Spleen (tissue), 7 donors: ENCODE measurements around the gene CHD9.

ENCODE experiments used
- POLR2A ChIP-seq, 3 donors: fragments of 450-650 bp; IDR thresholded peaks; one replicate each; pipeline ENCODE4 v1.5.1; 2017; ENCODE audit warnings: antibody characterized with exemption in 3 of 3, mild to moderate bottlenecking in 1 of 3
- TF ChIP-seq, protein P1 (sequence below), 11 experiments: fragments of 200-600 bp in 7 of 11; fragments of 450-650 bp in 4 of 11; sonication (generic) in 4 of 11; IDR thresholded peaks in 8 of 11; conservative IDR thresholded peaks in 3 of 11; 1 replicate in 7 of 11; 2 replicates in 4 of 11; pipeline versions ENCODE4 v1.4.0 to v1.8.0; 2016 to 2021; ENCODE audit warnings: antibody characterized with exemption in 11 of 11, inconsistent platforms in 4 of 11, mild to moderate bottlenecking in 1 of 11
- donor health status: DM: no; HTN: no; CAD: no; lungs with moderate emphysema.
- donor health status: DM: no; HTN: no; CAD: no.
- donor health status: DM: no; HTN: no; CAD: no.

DNA sequence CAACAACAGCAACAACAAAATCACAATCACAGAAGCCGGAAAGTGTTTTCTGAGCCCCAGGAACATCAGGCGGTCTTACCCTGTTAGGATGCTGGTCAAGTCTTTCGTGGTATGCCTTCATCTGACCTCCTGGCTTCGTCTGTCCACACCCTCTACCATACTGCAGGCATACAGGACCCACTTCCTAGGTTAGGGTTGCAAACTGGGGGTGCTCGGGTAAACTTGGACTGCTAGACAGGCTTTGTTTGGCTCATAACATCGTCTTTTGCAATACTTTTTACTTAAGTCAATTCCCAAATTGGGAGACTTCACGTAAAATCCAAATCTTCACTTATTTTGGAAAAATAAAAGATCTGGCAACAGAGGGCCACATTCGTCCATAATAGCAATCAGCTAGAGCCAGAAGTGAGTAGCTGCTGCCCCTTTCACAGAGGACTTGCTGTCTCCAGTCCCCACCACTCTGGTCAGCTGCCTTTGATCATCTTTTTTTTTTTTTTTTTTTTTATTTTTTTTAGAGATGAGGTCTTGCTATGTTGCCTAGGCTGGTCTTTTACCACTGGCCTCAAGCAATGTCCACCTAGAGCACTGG is 30.0 kb downstream of the CHD9 start:
- no peak for TF ChIP-seq POLR2A (IDR thresholded peaks at IDR 0.05)
- TF ChIP-seq, protein P1, sequence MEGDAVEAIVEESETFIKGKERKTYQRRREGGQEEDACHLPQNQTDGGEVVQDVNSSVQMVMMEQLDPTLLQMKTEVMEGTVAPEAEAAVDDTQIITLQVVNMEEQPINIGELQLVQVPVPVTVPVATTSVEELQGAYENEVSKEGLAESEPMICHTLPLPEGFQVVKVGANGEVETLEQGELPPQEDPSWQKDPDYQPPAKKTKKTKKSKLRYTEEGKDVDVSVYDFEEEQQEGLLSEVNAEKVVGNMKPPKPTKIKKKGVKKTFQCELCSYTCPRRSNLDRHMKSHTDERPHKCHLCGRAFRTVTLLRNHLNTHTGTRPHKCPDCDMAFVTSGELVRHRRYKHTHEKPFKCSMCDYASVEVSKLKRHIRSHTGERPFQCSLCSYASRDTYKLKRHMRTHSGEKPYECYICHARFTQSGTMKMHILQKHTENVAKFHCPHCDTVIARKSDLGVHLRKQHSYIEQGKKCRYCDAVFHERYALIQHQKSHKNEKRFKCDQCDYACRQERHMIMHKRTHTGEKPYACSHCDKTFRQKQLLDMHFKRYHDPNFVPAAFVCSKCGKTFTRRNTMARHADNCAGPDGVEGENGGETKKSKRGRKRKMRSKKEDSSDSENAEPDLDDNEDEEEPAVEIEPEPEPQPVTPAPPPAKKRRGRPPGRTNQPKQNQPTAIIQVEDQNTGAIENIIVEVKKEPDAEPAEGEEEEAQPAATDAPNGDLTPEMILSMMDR (IDR thresholded peaks at IDR 0.05 in 8 of 11, conservative IDR thresholded peaks at IDR 0.05 in 3 of 11), result no peak
